OCI-LY7 (cell line): ENCODE data around the gene FAM120B. TPM values are rescaled to one million over a fixed set of nuclear protein-coding genes. Genes with fewer than 3 reads are reported as not detected.

ENCODE experiments used
- BruUV-seq: library from RNA; stranded (reverse); fragments of 400-500 nt; replicated peaks from 2 replicates; lab custom pipeline; 2021; lab: Mats Ljungman, UMichigan
- CTCF ChIA-PET: fragments of 300-600 bp; sonication (Branson Sonifier 250); formaldehyde crosslinking; loops from one replicate; lab custom pipeline; 2022; ENCODE audit warnings: antibody characterized with exemption; ENCODE audit not compliant: unreplicated experiment; lab: Charles Lee
- POLR2A ChIA-PET: fragments of 300-600 bp; sonication (Branson Sonifier 250); formaldehyde crosslinking; loops from one replicate; lab custom pipeline; 2022; ENCODE audit warnings: antibody characterized with exemption; lab: Charles Lee
- DNase-seq: peaks from one replicate; pipeline ENCODE4 v3.0.0-alpha.2; 2015; ENCODE audit warnings: low spot score
- H2AFZ ChIP-seq: fragments of 200-600 bp; sonication (generic), shearing (Covaris generic); 2 replicates; pipeline ENCODE4 v1.6.1; 2014; ENCODE audit warnings: mild to moderate bottlenecking, antibody characterized with exemption, low read length, moderate library complexity
- H3K27ac ChIP-seq: fragments of 200-600 bp; sonication (generic); 2 replicates; pipeline ENCODE4 v1.5.1; 2014; ENCODE audit warnings: mixed run types, low read depth, mild to moderate bottlenecking, moderate library complexity, low read length, inconsistent platforms; ENCODE audit not compliant: poor library complexity, severe bottlenecking
- H3K36me3 ChIP-seq: fragments of 200-600 bp; sonication (generic); 2 replicates; pipeline ENCODE4 v1.6.1; 2014; ENCODE audit warnings: mild to moderate bottlenecking, antibody characterized with exemption, low read length, moderate library complexity, mixed read lengths; ENCODE audit not compliant: insufficient read depth
- H3K4me1 ChIP-seq: fragments of 200-600 bp; sonication (generic); 2 replicates; pipeline ENCODE4 v1.5.1; 2014; ENCODE audit warnings: mild to moderate bottlenecking, low read length; ENCODE audit not compliant: insufficient read depth, poor library complexity, severe bottlenecking
- H3K4me2 ChIP-seq: fragments of 200-600 bp; sonication (generic); 2 replicates; pipeline ENCODE4 v1.6.1; 2014; ENCODE audit warnings: mild to moderate bottlenecking, low read length
- H3K4me3 ChIP-seq: fragments of 200-600 bp; sonication (generic); 2 replicates; pipeline ENCODE4 v1.5.1; 2014; ENCODE audit warnings: mild to moderate bottlenecking, low read depth, low read length; ENCODE audit not compliant: poor library complexity, severe bottlenecking
- H3K79me2 ChIP-seq: fragments of 200-600 bp; sonication (generic); 2 replicates; pipeline ENCODE4 v1.6.1; 2016; ENCODE audit warnings: low read depth, mild to moderate bottlenecking, low read length, moderate library complexity, mixed read lengths; ENCODE audit not compliant: insufficient read depth
- H3K9me2 ChIP-seq: fragments of 200-600 bp; sonication (generic); 2 replicates; pipeline ENCODE4 v1.6.1; 2016; ENCODE audit warnings: mild to moderate bottlenecking, low read length, mixed read lengths; ENCODE audit not compliant: insufficient read depth
- H3K9me3 ChIP-seq: fragments of 200-600 bp; sonication (generic); 2 replicates; pipeline ENCODE4 v1.6.1; 2014; ENCODE audit warnings: mild to moderate bottlenecking, mixed run types, low read length, mixed read lengths
- H4K20me1 ChIP-seq: fragments of 200-600 bp; sonication (generic); 2 replicates; pipeline ENCODE4 v1.6.1; 2014; ENCODE audit warnings: mild to moderate bottlenecking, antibody characterized with exemption, low read length, moderate library complexity, mixed read lengths; ENCODE audit not compliant: insufficient read depth
- EZH2phosphoT487 ChIP-seq: fragments of 200-600 bp; sonication (generic); IDR thresholded peaks from 2 replicates; pipeline ENCODE4 v1.6.1; 2018; ENCODE audit warnings: low read depth, borderline replicate concordance, mild to moderate bottlenecking, mixed run types, antibody characterized with exemption, low read length, moderate library complexity, mixed read lengths
- intact Hi-C: fragments of 100-400 bp; cut with micrococcal nuclease; formaldehyde crosslinking; loops from one replicate; pipeline ENCODE4 v1.10.0; 2022; ENCODE audit not compliant: unreplicated experiment
- total RNA-seq, 2 experiments: library from RNA; depleted of rRNA in 1 of 2; stranded (reverse); fragments of >200 nt in 1 of 2; shearing (Covaris generic) in 1 of 2; gene quantifications; 2 replicates each; pipeline ENCODE4 v1.2.3, GENCODE V29; 2014 to 2022
- TF ChIP-seq, protein P1 (sequence below): fragments of 200-600 bp; sonication (generic); conservative IDR thresholded peaks from 2 replicates; pipeline ENCODE4 v1.5.1; 2014; ENCODE audit warnings: mild to moderate bottlenecking, antibody characterized with exemption, low read length, moderate library complexity, mixed read lengths

FAM120B gene
- total RNA-seq, 2 experiments from 2014 or later: 12.8 to 32.9 TPM

GRCh38 chr6:170416959-170417606 lies 110.5 kb downstream of the FAM120B start:
- ChIA-PET CTCF (no interaction called here), POLR2A (no interaction called here)
- Histone ChIP-seq H3K27ac (no peak overlapping the region), H3K4me3 (no peak overlapping the region), H3K36me3 (no peaks in the 10 kb centered on the region), H4K20me1 (no peaks in the 10 kb centered on the region), H3K4me2 (no peak overlapping the region), H3K4me1 (no peaks in the 10 kb centered on the region), H2AFZ (no peak overlapping the region), H3K9me2 (no peaks in the 10 kb centered on the region), H3K9me3 (no peaks in the 10 kb centered on the region), H3K79me2 (no peaks in the 10 kb centered on the region)
- intact Hi-C loops: no loop called here
- BruUV-seq: no TSS peak
- DNase-seq: no peak
- TF ChIP-seq, protein P1, sequence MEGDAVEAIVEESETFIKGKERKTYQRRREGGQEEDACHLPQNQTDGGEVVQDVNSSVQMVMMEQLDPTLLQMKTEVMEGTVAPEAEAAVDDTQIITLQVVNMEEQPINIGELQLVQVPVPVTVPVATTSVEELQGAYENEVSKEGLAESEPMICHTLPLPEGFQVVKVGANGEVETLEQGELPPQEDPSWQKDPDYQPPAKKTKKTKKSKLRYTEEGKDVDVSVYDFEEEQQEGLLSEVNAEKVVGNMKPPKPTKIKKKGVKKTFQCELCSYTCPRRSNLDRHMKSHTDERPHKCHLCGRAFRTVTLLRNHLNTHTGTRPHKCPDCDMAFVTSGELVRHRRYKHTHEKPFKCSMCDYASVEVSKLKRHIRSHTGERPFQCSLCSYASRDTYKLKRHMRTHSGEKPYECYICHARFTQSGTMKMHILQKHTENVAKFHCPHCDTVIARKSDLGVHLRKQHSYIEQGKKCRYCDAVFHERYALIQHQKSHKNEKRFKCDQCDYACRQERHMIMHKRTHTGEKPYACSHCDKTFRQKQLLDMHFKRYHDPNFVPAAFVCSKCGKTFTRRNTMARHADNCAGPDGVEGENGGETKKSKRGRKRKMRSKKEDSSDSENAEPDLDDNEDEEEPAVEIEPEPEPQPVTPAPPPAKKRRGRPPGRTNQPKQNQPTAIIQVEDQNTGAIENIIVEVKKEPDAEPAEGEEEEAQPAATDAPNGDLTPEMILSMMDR: no peak
- no peak for TF ChIP-seq EZH2phosphoT487

DNA sequence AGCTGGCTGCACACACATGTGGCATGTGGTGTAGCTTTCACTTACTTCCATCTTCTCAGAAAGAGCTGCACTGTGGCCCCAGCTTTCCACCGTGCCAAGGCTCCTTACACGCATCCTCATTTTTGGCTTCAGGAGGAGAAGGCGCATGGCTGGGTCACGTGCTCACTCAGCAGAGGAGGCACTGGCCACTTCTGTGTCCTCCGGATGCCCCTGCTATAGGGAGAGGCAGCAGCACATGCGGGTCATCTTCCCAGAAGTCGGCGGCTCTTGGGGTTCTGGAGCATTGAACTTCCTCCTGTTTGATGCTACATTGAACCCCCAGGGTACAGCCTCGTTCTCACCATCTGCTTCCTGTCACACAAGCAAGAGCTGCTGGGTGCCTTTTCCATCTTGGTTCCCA lies 111.3 kb downstream of the FAM120B start:
- DNase-seq: no peak
- no peak overlapping the region for H3K4me2 ChIP-seq
- no peaks in the 10 kb centered on the region for H3K36me3 ChIP-seq
- H3K9me2 ChIP-seq: no peaks in the 10 kb centered on the region
- H3K9me3 ChIP-seq: no peaks in the 10 kb centered on the region
- H2AFZ ChIP-seq: no peak overlapping the region
- ChIA-PET POLR2A (no interaction called here), CTCF (no interaction called here)
- no peak overlapping the region for H3K4me3 ChIP-seq
- TF ChIP-seq EZH2phosphoT487: no peak
- TF ChIP-seq, protein P1: no peak
- no peaks in the 10 kb centered on the region for H4K20me1 ChIP-seq
- H3K4me1 ChIP-seq: no peaks in the 10 kb centered on the region
- no peak overlapping the region for H3K27ac ChIP-seq
- intact Hi-C loops: no loop called here
- BruUV-seq: no TSS peak
- no peaks in the 10 kb centered on the region for H3K79me2 ChIP-seq

DNA sequence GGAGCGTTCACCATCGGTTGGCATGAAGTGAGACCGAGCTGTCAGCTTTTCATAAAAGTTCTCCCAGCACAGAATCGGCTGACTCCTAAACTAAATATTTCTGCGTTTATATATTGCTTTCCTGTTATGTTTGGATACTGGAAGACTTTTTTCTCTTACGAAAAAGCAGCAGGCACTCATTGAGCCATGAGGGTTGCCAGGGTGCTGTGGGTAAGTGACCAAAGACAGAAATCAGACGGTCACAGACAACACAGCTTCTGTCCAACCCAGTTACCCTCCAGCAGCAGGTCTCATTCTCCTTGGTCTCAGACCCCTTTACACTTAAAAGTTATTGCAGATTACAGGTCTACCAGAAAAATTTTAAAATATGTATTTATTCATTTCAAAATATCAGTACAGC lies 113.7 kb downstream of the FAM120B start:
- no peak overlapping the region for H3K4me2 ChIP-seq
- no peaks in the 10 kb centered on the region for H3K36me3 ChIP-seq
- no peaks in the 10 kb centered on the region for H3K4me1 ChIP-seq
- DNase-seq: no peak
- ChIA-PET CTCF (no interaction called here), POLR2A (no interaction called here)
- no peak overlapping the region for H3K27ac ChIP-seq
- H3K9me3 ChIP-seq: no peaks in the 10 kb centered on the region
- H4K20me1 ChIP-seq: no peaks in the 10 kb centered on the region
- intact Hi-C loops: no loop called here
- no TSS peak for BruUV-seq
- H3K4me3 ChIP-seq: no peak overlapping the region
- no peaks in the 10 kb centered on the region for H3K9me2 ChIP-seq
- no peak overlapping the region for H2AFZ ChIP-seq
- no peaks in the 10 kb centered on the region for H3K79me2 ChIP-seq
- no peak for TF ChIP-seq EZH2phosphoT487
- TF ChIP-seq, protein P1: no peak
